Measurements from ENCODE around the gene HBM. TPM values are rescaled to one million over a fixed set of nuclear protein-coding genes. Genes with fewer than 3 reads are reported as not detected.
"Not testable (repeated sequence)": the region's sequence is repeated elsewhere in the genome, so short reads cannot be mapped to it uniquely, and the experiment has no call there.

Gene HBM
- total RNA-seq, 1 donor from 2014 or later, result not detected

DNA sequence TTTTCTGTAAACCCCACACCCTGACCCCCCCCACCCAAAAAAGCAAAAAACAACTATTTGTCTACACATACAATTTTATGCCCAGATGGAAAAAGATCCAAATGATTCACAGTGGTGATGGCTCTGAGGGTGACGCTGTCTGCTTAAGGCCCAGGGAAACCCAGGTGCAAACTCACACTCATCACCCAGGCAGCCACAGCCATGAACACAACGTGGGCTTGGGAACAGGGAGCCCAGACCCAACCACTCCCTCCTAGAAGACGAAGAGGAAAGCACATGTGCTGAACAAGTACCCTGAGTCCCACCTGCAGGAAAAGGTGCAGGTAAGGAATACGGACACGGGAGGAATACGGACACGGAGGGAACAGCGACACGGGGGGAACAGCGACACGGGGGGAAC lies 19.9 kb downstream of the HBM start:
- DNase-seq (ENCODE audit: low spot score), result no peak
- intact Hi-C loops (cut with micrococcal nuclease), result no loop called here
- no peak overlapping the region for H3K4me3 Mint-ChIP-seq
- H3K36me3 Mint-ChIP-seq (ENCODE audit: low read depth), result peaks cover 16% of the 10 kb centered on the region
- no peaks in the 10 kb centered on the region for H3K27me3 Mint-ChIP-seq (ENCODE audit: insufficient read depth)
- peaks cover 6% of the 10 kb centered on the region for H3K4me1 Mint-ChIP-seq (ENCODE audit: low read depth)
- H3K9me3 Mint-ChIP-seq, result no peaks in the 10 kb centered on the region
- H3K27ac Mint-ChIP-seq, result no peak overlapping the region

GRCh38 chr16:187330-187729 lies 21.6 kb downstream of the HBM start:
- intact Hi-C loops (cut with micrococcal nuclease), result no loop called here
- no peak overlapping the region for H3K4me3 Mint-ChIP-seq
- no peaks in the 10 kb centered on the region for H3K27me3 Mint-ChIP-seq (ENCODE audit: insufficient read depth)
- no peaks in the 10 kb centered on the region for H3K9me3 Mint-ChIP-seq
- no peak overlapping the region for H3K27ac Mint-ChIP-seq
- DNase-seq (ENCODE audit: low spot score), result no peak
- H3K4me1 Mint-ChIP-seq (ENCODE audit: low read depth), result peaks cover 6% of the 10 kb centered on the region
- peaks cover 28% of the 10 kb centered on the region for H3K36me3 Mint-ChIP-seq (ENCODE audit: low read depth)

DNA sequence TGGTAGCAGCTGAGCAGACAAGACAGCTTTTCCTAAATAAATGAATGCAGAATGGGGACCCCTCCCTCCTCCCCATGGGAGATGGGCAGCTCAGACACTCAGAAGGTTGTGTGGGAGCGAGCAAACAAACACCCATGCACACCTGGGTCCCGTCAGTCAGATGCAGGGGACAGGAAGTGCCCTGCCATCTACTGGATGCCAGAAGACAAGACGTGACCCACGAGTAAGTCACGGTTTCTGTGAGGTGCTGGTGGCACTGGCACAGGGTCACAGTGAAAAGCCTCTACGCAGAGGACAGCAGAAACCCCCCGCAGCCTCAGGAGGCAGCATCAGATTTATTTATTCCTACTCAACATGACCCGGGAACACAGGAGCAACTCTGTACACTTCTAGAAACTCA lies 22.9 kb downstream of the HBM start:
- peaks cover 6% of the 10 kb centered on the region for H3K4me1 Mint-ChIP-seq (ENCODE audit: low read depth)
- H3K27me3 Mint-ChIP-seq (ENCODE audit: insufficient read depth), result no peaks in the 10 kb centered on the region
- intact Hi-C loops (cut with micrococcal nuclease), result no loop called here
- H3K9me3 Mint-ChIP-seq, result no peaks in the 10 kb centered on the region
- no peak overlapping the region for H3K4me3 Mint-ChIP-seq
- no peak overlapping the region for H3K27ac Mint-ChIP-seq
- DNase-seq (ENCODE audit: low spot score), result no peak
- H3K36me3 Mint-ChIP-seq (ENCODE audit: low read depth), result peaks cover 35% of the 10 kb centered on the region

DNA sequence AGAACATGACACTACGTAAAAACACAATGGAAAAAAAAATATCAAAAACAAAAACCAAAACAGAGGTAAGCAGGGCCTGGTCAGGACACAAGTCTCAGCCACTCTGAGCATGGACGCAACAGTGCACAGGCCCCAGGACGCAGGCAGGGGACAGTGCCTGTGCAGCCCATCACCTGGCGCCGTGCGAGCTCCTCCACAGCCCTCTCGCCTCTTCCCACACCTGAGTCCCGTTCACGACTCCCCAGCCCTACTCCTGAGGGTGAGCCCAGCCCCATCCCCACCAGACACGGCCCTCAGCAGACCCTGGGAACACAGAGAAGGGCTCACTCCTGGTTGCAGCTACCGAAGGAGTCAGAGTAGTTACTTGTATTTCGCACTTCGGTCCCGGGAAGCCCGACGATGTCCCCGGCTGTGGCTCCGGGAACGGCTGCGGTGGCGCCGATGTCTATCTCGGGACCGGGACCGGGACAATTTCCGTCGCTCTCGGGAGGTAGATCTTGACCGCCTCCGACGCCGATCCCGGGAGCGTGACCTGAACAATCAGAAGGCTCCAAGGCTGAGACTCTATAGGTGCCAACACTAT lies 23.9 kb downstream of the HBM start:
- intact Hi-C loops (cut with micrococcal nuclease), result no loop called here
- Mint-ChIP-seq H3K4me1 (ENCODE audit: low read depth) (peaks cover 6% of the 10 kb centered on the region), H3K27ac (no peak overlapping the region), H3K36me3 (ENCODE audit: low read depth) (peaks cover 35% of the 10 kb centered on the region), H3K4me3 (no peak overlapping the region), H3K27me3 (ENCODE audit: insufficient read depth) (no peaks in the 10 kb centered on the region), H3K9me3 (no peaks in the 10 kb centered on the region)
- DNase-seq (ENCODE audit: low spot score), result no peak

GRCh38 chr16:191831-192230 lies 26.1 kb downstream of the HBM start:
- H3K27ac Mint-ChIP-seq, result no peak overlapping the region
- H3K4me3 Mint-ChIP-seq, result no peak overlapping the region
- no peaks in the 10 kb centered on the region for H3K9me3 Mint-ChIP-seq
- H3K36me3 Mint-ChIP-seq (ENCODE audit: low read depth), result peaks cover 37% of the 10 kb centered on the region
- peaks cover 6% of the 10 kb centered on the region for H3K4me1 Mint-ChIP-seq (ENCODE audit: low read depth)
- intact Hi-C loops (cut with micrococcal nuclease), result no loop called here
- H3K27me3 Mint-ChIP-seq (ENCODE audit: insufficient read depth), result no peaks in the 10 kb centered on the region
- no peak for DNase-seq (ENCODE audit: low spot score)

GRCh38 chr16:192686-193085 lies 26.9 kb downstream of the HBM start:
- H3K4me1 Mint-ChIP-seq (ENCODE audit: low read depth), result peaks cover 6% of the 10 kb centered on the region
- H3K4me3 Mint-ChIP-seq, result no peak overlapping the region
- DNase-seq (ENCODE audit: low spot score), result no peak
- no peaks in the 10 kb centered on the region for H3K9me3 Mint-ChIP-seq
- intact Hi-C loops (cut with micrococcal nuclease), result no loop called here
- H3K27me3 Mint-ChIP-seq (ENCODE audit: insufficient read depth), result no peaks in the 10 kb centered on the region
- H3K36me3 Mint-ChIP-seq (ENCODE audit: low read depth), result peaks cover 42% of the 10 kb centered on the region
- peak overlapping the region; percentile 55 for H3K27ac Mint-ChIP-seq

DNA sequence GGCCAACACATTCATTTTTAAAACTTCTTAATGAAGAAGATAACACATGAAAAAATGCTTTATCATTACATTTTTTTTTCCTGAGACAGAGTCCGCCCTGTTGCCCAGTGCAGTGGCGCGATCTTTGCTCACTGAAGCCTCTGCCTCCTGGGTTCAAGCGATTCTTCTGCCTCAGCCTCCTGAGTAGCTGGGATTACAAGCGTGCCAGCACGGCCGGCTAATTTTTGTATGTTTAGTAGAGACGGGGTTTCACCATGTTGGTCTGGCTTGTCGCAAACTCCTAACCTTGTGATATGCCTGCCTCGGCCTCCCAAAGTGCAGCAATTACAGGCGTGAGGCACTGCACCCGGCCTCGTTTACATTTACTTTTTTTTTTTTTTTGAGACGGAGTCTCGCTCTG lies 27.7 kb downstream of the HBM start:
- Mint-ChIP-seq H3K27ac (no peak overlapping the region), H3K36me3 (ENCODE audit: low read depth) (peaks cover 43% of the 10 kb centered on the region), H3K27me3 (ENCODE audit: insufficient read depth) (no peaks in the 10 kb centered on the region), H3K4me3 (no peak overlapping the region), H3K9me3 (no peaks in the 10 kb centered on the region), H3K4me1 (ENCODE audit: low read depth) (peaks cover 6% of the 10 kb centered on the region)
- intact Hi-C loops (cut with micrococcal nuclease), result no loop called here
- DNase-seq (ENCODE audit: low spot score), result no peak

- Mint-ChIP-seq H3K36me3 (ENCODE audit: low read depth) (peaks cover 35% of the 10 kb centered on the region), H3K4me1 (ENCODE audit: low read depth) (no peaks in the 10 kb centered on the region), H3K27me3 (ENCODE audit: insufficient read depth) (no peaks in the 10 kb centered on the region), H3K9me3 (no peaks in the 10 kb centered on the region), H3K27ac (no peak overlapping the region), H3K4me3 (no peak overlapping the region)
- intact Hi-C loops (cut with micrococcal nuclease), result no loop called here
- DNase-seq (ENCODE audit: low spot score), result no peak
These were observed 28.7 kb downstream of the HBM start for GRCh38 chr16:194516-194915.

- H3K27me3 Mint-ChIP-seq (ENCODE audit: insufficient read depth), result no peaks in the 10 kb centered on the region
- peaks cover 24% of the 10 kb centered on the region for H3K36me3 Mint-ChIP-seq (ENCODE audit: low read depth)
- H3K9me3 Mint-ChIP-seq, result no peaks in the 10 kb centered on the region
- no peak for DNase-seq (ENCODE audit: low spot score)
- intact Hi-C loops (cut with micrococcal nuclease), result no loop called here
- no peaks in the 10 kb centered on the region for H3K4me1 Mint-ChIP-seq (ENCODE audit: low read depth)
- H3K27ac Mint-ChIP-seq, result no peak overlapping the region
- no peak overlapping the region for H3K4me3 Mint-ChIP-seq
These were observed 34.6 kb downstream of the HBM start for GRCh38 chr16:200388-200787.

- H3K27ac Mint-ChIP-seq, result no peak overlapping the region
- peaks cover 10% of the 10 kb centered on the region for H3K4me1 Mint-ChIP-seq (ENCODE audit: low read depth)
- intact Hi-C loops (cut with micrococcal nuclease), result no loop called here
- H3K36me3 Mint-ChIP-seq (ENCODE audit: low read depth), result peaks cover 28% of the 10 kb centered on the region
- no peaks in the 10 kb centered on the region for H3K27me3 Mint-ChIP-seq (ENCODE audit: insufficient read depth)
- no peaks in the 10 kb centered on the region for H3K9me3 Mint-ChIP-seq
- DNase-seq (ENCODE audit: low spot score), result no peak
- no peak overlapping the region for H3K4me3 Mint-ChIP-seq
These were observed 37.5 kb downstream of the HBM start for GRCh38 chr16:203246-203645.

GRCh38 chr16:204046-204445 lies 38.3 kb downstream of the HBM start:
- H3K9me3 Mint-ChIP-seq; DNase-seq (ENCODE audit: low spot score); H3K27ac Mint-ChIP-seq; H3K4me3 Mint-ChIP-seq; intact Hi-C loops (cut with micrococcal nuclease); H3K27me3 Mint-ChIP-seq (ENCODE audit: insufficient read depth); H3K4me1 Mint-ChIP-seq (ENCODE audit: low read depth): not testable (repeated sequence)
- H3K36me3 Mint-ChIP-seq (ENCODE audit: low read depth), result peaks cover 33% of the 10 kb centered on the region

DNA sequence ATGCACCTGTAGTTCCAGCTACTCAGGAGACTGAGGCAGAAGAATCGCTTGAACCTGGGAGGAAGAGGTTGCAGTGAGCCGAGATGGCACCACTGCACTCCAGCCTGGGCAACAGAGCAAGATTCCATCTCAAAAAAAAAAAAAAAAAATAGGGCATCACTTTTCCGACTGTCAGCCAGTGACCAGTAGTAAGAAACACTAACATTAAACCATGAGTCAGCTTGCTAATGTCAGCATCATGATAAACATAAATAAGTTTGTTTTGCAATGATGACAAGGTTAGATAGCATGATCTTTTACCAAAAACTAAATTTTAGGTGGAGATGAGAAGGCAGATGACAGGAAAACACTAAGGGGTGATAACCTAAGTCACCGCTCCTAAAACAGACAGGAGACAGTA lies 43.6 kb downstream of the HBM start:
- H3K4me1 Mint-ChIP-seq (ENCODE audit: low read depth); DNase-seq (ENCODE audit: low spot score); intact Hi-C loops (cut with micrococcal nuclease); H3K27me3 Mint-ChIP-seq (ENCODE audit: insufficient read depth); H3K4me3 Mint-ChIP-seq; H3K9me3 Mint-ChIP-seq: not testable (repeated sequence)
- peak overlapping the region; percentile 40 for H3K27ac Mint-ChIP-seq
- peaks cover 28% of the 10 kb centered on the region for H3K36me3 Mint-ChIP-seq (ENCODE audit: low read depth)

DNA sequence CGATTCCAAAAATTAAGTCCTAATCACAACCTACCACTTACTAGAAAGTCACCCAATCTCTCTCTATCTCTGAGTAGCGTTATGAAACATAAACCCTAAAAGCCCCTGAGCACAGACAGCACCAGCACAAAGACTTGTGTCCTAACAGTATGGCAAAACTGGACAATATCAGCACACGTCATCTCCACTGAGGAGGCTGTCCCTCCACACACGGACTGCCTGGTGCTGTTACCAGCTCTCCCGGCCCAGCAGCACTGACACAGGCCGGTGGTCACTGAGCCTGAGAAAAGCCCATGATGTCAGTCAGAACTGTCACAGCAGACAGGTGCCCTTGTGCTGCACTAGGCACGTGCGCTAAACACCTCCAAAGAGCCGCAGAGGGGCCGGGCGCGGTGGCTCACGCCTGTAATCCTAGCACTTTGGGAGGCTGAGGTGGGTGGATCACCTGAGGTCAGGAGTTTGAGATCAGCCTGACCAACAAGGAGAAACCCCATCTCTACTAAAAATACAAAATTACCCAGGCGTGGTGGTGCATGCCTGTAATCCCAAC lies 45.9 kb downstream of the HBM start:
- peaks cover 24% of the 10 kb centered on the region for H3K36me3 Mint-ChIP-seq (ENCODE audit: low read depth)
- H3K9me3 Mint-ChIP-seq; H3K4me3 Mint-ChIP-seq; H3K27me3 Mint-ChIP-seq (ENCODE audit: insufficient read depth); H3K4me1 Mint-ChIP-seq (ENCODE audit: low read depth); intact Hi-C loops (cut with micrococcal nuclease); DNase-seq (ENCODE audit: low spot score); H3K27ac Mint-ChIP-seq: not testable (repeated sequence)

- intact Hi-C loops (cut with micrococcal nuclease), result no loop called here
- no peak for DNase-seq (ENCODE audit: low spot score)
- H3K27me3 Mint-ChIP-seq (ENCODE audit: insufficient read depth), result no peaks in the 10 kb centered on the region
- no peak overlapping the region for H3K27ac Mint-ChIP-seq
- H3K36me3 Mint-ChIP-seq (ENCODE audit: low read depth), result peaks cover 23% of the 10 kb centered on the region
- H3K4me3 Mint-ChIP-seq, result no peak overlapping the region
- H3K9me3 Mint-ChIP-seq, result no peaks in the 10 kb centered on the region
- H3K4me1 Mint-ChIP-seq (ENCODE audit: low read depth), result no peaks in the 10 kb centered on the region
These were observed 47.2 kb downstream of the HBM start for GRCh38 chr16:212999-213398.

Data from activated T-helper 1 cell treated with anti-CD3 and anti-CD28 coated beads, Interleukin-12 subunit alpha, Interleukin-12 subunit beta, Interleukin-2, Interleukin-4 antibody, amounts not matched to agents 30 ng/mL and 10 ng/mL and 1 ng/mL, durations not matched to agents 14 hours and 24 hours and 36 hours (primary cell).